Epithelial cell of esophagus (primary cell): ENCODE results near the gene AHNAK.

Experiments
- DNase-seq: peaks from one replicate; pipeline ENCODE4 v3.0.0; 2010; ENCODE audit warnings: low read depth
- H3K4me3 ChIP-seq: 2 replicates; pipeline ENCODE4 v1.5.1; 2011; ENCODE audit warnings: mild to moderate bottlenecking, low read length, control low read depth
- CTCF ChIP-seq: IDR thresholded peaks from 2 replicates; pipeline ENCODE4 v1.5.1; 2011; ENCODE audit warnings: low read depth, mild to moderate bottlenecking, low read length, control low read depth, inconsistent platforms; ENCODE audit not compliant: insufficient read depth; ENCODE audit errors: missing control alignments

The AHNAK gene

GRCh38 chr11:62546244-62546928, at the start of gene AHNAK:
Gene AHNAK (minus strand): TSS chr11:62546806. CDS start chr11:62536098, 10,708 bp downstream.
- no peak for TF ChIP-seq CTCF
- DNase-seq: peak; percentile 83
- H3K4me3 ChIP-seq: peak within 1 kb of the TSS; percentile 67

- no peak for DNase-seq
- no peak for TF ChIP-seq CTCF
- no peak overlapping the region for H3K4me3 ChIP-seq
Measured at GRCh38 chr11:62595124-62595523, 48.5 kb upstream of the AHNAK start.

DNA sequence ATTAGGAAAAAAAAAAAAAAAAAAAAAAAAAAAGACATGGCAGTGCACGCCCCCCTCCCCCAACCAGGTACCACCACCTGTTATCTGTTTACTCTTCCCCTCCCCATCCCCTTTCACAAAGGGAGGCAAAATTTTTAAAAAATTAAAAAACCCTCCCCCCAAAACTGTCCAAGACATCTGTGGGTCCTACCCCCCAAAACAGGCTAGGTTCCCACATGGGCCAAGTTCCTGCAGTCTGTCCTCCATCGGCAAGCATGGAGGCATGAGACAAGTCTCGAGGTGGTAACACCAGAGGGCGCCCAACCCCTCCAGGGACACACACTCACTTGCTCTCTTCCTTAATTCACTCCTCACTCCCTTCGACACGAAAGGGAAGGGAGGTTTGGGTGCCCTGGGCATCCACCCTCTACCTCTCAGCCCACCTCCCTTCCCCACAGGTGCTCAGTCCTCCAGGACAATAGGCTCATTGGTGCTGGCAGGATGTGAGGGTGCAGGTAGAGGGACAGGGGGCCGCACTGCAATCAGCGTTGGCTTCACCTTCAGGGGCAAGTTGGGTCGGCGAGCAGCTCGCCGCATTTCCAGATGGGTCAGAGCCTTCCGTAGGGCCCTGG, 46.9 kb upstream of the AHNAK start:
- TF ChIP-seq CTCF: peak; percentile 77
- DNase-seq: peak; percentile 89

DNA sequence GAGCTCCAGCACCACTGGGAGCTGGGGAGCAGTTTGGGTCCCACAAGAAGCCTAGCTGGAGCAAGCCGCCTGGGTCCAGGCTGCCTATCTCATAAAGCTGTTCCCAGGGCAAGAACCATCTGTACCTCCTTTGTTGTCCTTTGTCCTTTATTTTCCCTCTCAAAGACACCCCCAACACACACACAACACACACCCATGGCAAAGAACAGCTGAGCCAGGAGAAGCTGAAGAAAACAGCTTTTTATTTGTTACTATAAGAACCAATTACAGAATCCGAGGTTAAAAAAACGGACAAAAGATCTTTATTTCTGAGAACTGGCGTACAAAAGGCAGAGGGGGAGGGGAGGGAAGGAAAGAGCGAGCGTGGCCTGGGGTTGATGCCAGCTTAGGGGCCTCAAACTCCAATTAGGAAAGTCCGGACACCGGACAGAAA, 46.4 kb upstream of the AHNAK start:
- H3K4me3 ChIP-seq: no peak overlapping the region
- no peak for TF ChIP-seq CTCF
- no peak for DNase-seq

More for the DNA sequence above, 46.9 kb upstream of the AHNAK start:
- H3K4me3 ChIP-seq: no peak overlapping the region

- no peak for DNase-seq
- TF ChIP-seq CTCF: no peak
Measured at GRCh38 chr11:62592146-62592815, 45.7 kb upstream of the AHNAK start.

GRCh38 chr11:62591448-62592145, 45.0 kb upstream of the AHNAK start, which contains the start of gene TUT1:
Gene TUT1 (minus strand): TSS chr11:62591523. CDS start chr11:62591485, 38 bp downstream.
- no peak for TF ChIP-seq CTCF
- H3K4me3 ChIP-seq: peak within 1 kb of the TSS; percentile 70
- DNase-seq: peak; percentile 100

More at GRCh38 chr11:62592146-62592815, 45.7 kb upstream of the AHNAK start:
- H3K4me3 ChIP-seq: peak overlapping the region; percentile 55
